HL-60/S4 treated with retinoic acid at 250 ng/mL for 4 days and 3 days (cell line): ENCODE data around the gene ASTL.
"Not testable (repeated sequence)": the region's sequence is repeated elsewhere in the genome, so short reads cannot be mapped to it uniquely, and the experiment has no call there.

Experiments
- in situ Hi-C: fragments of 300-500 bp; cut with MboI; formaldehyde crosslinking; loops from 2 replicates; pipeline ENCODE4 v1.7.0; 2022; ENCODE audit warnings: low sequenced_read_pairs

The ASTL gene

DNA sequence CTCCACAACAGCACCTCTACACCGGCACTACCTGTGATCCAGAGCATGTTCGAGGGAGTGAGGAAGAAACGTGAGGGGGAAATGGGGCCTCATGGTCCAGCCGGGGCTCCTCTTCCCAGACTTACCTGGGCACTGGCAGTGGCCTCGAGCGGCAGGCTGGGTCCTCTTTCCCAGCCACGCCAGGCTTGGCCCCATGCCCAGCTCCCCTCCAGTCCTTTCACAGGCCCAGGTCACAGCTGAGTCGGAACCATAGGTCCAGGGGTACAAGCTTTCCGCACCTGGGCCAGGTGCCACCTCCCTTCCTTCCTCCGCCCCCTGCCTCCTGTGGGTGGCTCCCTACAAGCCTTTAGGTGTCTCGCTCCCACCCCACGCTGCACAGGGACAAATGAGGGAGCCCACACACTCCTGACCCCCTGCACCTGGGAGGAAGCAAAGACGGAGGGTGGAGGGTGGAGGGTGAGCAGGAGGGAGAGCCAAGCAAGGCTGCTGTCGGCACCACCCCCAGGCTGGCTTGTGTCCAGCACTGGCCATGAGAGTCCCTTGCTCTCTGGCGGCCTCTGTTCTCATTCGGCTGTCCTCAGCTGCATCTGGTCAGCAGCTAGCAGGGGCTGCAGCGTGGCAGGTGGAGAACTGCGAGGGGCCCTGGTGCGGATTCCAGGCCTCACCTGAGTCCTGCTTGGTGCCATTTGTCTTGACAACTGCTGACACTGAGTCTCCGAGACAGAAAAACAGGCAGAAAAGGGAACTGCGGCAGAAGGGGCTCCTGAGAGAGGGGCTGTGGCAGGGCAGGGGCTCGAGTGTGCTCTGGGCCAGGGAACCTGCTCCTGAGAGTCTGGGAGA lies 48.7 kb downstream of the ASTL start:
- in situ Hi-C loops = no loop called here

DNA sequence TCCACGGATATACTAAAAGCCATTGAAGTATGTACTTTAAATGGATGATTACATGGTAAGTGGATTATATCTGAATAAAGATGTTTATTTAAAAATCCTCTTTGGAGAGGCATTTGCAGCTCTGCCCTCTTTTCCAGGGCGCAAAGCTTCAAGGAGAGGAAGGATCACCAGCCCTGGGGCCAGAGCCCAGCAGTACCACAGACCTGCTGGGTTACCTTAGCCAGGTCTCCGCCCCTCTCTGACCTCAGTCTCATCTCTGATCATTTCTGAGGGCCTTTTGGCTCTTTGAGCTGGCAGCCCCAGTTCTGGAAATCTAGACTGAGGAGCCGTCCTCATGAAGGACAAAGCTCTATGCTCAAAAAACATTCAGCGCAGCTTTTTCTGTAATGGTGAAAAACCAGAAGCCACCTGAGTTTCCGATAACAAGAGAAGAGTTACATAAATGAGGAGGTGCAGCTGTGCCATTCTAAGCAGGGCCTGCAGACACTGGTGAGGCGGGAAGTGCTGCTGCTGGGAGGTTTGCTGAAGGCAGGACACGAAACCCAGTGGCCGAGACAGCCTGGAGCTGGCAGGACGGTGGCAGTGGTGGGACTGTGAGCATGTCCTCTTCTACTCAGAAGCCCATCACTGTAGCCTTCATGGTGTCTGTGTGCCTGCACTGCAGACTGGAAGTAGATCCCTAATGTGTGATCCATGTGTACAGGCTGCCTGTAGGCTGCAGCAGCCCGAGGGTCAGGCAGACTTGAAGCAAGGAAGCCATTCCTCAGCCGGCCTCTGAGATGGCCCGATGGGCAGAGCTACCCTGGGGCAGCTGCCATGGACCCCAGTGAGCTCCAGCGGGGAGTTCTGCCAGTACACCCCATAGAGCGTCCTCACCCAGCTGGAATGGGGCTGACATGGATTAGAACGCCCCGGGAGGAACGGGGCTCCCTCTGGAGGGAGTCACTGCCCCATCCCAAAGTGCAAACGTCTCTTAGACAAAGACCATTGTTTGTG lies 49.7 kb downstream of the ASTL start:
- in situ Hi-C loops = no loop called here

DNA sequence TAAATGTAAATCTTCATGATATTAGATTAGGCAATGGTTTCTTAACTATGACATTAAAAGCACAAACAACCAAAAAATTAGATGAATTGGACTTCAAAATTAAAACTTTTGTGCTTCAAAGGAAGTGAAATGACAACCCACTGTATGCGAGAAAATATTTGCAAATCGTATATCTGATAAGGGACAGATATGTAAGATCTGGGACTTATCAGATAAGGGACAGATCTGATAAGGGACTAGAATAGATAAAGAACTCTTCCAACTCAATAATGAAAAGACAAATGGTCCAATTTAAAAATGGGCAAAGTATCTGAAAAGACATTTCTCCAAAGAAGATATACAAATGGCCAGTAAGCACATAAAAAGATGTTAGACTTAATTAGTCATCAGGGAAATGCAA lies 51.2 kb downstream of the ASTL start:
- in situ Hi-C loops = no loop called here

DNA sequence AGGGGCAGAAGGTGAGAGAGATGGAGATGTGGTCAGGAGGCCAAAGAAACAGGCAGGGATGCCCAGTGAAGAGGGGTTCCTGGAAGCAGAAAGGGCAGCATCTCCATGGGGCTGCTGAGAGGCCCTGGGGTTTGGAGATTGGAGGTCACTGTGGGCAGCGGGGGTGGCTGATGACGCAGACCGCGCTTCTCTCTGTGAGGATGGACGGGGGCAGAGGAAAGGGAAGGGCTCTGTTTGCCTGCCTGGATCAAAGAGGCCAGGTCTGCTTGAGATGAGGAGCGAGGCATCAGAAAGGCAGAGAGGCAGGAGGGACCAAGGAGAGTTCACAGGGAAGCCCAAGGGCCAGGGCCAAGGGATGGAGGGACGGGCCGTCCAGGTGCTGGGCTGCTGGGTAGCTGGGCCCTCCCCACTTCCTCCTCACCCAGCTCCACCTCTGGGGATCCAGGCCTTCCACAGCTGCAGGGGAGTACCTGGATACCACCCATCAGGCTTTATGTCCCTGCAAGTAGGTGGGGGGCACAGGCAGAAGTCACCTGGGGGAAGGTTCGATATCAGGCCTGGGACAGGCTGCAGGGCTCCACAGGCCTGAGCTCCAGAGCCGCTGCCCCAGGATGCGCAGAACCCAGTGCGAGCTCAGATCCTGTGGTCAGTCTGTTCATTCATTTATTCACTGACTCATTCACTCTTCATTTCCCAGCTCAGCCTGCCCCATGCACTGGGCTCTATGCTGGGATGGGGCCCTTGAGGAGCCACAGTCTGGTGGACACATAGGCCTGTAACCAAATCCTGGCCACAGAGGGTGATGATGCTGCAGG lies 52.6 kb downstream of the ASTL start:
- in situ Hi-C loops = no loop called here

DNA sequence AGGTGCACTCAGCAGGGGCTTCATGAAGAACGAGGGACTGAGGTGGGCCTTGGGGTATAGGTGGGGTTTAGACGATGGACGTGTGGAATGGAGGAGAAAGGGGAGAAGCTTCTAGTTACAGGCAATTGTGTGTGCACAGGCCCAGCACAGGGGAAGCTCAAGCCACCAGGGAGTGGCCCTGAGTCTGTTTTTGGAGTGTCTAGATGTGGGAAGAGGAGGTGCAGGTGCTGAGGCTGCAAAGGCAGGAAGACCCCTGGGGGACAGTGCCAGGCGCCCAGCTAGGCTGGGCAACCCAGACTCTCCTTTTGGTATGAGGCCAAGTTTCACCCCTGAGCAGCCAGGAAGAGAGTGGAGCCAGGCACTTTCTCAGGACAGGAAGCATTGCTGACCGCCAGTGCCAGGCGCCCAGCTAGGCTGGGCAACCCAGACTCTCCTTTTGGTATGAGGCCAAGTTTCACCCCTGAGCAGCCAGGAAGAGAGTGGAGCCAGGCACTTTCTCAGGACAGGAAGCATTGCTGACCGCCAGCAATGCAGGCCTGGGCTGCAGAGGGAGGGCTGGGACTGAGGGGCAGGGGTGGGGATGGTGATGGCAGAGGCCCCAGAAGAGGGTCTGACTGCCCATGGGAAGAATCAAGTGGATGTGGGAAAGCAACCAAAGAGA lies 53.3 kb downstream of the ASTL start:
- in situ Hi-C loops = not testable (repeated sequence)

DNA sequence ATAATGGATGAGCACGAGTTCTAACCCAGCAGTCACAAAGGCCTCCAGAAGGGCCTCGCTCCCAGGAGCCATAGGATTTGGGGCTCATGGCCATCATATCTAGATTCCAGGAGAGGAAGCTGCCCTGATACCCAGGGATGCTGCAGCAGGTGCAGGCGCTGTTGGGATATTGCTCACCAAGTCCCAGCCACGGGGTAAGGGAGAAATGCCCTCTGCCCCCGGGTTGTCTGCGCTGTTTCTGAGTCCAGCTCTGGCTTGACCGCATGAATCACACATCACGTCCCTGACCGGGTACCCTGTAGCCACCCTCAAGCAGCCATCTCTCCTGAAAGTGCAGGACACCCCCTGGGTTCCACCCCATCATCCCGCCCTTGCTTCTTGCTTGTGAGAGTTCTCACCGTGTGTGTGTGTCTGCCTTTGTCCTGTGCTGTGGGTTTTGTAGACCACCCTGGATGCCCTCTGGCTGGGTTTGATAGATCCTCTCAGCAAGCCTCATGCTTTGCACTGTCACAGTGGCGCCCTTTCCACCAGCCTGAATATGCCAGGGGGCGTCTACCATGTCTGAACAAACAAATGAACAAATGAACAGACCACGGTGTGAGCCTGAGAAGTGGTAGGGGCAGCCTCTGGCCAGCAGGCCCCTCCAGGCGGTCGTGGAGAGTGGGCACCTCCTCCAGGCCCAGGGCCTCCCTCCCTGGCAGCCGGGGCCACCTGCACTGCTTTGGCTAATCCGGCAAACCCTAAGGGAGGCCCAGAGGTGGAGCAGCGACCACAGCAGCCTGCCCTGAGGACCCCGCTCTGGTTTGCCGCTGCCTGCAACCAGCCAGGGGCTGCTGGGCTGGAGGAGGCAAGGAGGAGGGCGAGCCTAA lies 54.1 kb downstream of the ASTL start:
- in situ Hi-C loops = no loop called here

DNA sequence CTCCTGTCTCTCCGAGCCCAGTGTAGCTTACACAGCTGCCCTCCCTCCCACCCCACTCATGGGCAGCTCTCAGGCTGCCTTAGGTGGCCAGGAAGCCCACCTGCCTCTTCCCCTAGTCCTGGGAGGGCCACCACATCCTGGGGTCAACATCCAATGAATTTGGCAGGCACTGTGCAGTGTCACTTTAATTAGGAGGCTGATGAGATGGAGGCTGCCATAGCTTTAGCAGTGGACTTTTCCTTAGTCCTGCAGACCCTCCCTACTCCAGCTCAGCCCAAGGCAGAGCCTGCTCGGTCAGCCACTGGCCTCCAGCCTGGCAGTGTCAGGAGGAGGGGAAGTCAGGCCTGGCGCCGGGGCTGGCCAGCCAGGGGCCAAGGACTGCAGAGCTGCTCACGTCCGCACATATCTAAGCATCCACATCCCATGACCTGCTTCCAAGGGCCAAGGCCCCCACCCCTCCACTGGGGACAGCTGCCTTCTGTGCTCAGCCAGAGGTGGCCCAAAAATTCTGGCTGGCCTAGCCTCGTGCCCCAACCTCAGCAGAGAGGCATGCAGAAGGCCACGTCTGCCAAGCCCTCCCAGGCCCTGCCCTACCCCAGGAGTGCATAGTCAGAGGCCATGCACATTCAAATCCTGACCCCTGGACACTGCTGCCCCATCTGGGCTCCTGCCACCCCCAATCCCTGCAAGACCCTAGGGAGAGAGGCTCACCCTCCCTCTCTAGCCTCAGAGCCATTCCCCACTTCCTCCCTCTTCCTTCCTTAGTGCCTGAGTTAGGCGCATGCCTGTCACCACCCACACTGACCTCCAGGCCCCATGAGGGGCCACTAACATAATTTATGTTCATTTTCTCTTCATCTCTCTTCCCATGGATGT lies 55.0 kb downstream of the ASTL start:
- in situ Hi-C loops = no loop called here

DNA sequence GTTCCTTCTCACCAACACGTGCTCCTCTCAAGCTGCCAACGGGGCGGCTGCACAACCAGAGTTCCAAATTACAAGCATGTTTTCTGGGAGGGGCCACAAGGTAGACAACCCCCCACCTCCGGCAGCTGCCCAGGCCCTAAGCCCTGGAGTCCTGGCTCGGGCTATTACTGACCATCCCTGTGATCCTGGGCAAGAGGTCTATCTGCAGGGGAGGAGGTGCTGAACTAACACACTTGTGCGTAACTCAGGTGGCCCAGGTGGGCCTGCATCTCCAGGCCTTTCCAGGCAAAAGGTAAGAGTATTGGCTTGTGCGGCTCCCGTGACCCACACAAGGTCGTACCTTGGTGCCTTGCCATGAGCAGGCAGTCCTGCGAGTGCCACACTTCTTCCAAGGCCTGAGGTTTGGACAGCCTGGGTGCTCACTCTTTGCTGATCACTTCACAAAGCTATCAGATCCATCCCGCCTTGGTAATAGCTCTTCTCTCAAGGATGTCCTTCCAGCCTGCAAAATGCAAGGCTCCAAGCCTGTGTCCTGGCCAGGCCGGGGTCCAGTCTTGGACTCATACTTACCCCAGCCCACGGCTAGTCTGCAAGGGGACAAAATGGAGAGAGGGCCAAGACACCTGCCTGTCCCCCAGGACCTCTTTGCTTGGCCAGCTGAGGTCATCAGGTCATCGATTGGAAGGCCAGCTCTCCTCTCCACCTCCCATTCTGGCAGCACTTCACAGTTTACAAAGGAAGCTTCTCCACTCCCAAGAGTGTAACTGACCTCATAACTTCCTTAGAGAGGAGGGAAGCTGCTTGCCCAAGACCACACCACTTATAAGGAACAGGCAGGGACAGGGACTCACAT lies 55.9 kb downstream of the ASTL start:
- in situ Hi-C loops = no loop called here

DNA sequence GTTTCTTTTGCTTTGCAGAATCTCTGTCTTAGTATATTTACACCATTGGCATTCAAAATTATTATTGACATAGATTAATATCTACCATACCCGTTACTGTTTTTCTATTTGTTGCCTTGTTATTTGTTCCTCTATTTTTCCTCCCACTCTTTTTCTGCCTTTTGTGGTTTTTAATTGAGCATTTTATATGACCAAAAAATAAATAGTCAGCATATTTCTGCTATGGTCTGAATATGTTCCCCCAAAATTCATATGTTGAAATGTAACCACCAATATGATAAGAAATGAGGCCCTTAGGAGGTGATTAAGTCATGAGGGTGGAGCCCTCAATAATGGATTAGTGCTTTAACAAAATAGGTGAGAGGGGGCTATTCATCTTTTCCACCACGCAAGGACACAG lies 57.3 kb downstream of the ASTL start:
- in situ Hi-C loops = no loop called here

DNA sequence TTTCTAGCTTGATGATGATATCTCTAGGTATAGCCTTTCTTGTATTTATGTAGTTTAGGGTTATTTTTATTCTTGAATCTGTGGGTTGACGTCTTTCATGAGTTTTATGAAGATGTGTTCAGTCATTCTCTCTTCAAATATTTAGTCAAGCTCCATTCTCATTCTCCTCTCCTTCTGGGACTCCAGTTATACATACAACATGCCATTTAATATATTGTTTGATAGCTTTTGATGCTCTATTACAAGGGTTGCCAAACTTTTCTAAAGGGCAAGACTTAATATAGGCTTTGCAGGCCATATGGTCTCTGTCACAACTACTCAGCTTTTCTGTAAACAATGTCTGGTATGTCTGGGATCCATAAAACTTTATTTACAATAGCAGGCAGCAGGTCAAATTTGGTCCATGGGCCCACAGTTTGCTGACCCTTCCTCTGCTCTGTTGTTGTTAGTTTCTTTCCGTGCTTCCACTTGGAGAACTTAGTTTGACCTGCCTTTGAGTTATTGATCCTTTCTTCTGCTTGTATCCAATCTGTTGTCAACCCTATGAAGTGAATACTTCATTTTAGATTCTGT lies 63.0 kb downstream of the ASTL start:
- in situ Hi-C loops = no loop called here

DNA sequence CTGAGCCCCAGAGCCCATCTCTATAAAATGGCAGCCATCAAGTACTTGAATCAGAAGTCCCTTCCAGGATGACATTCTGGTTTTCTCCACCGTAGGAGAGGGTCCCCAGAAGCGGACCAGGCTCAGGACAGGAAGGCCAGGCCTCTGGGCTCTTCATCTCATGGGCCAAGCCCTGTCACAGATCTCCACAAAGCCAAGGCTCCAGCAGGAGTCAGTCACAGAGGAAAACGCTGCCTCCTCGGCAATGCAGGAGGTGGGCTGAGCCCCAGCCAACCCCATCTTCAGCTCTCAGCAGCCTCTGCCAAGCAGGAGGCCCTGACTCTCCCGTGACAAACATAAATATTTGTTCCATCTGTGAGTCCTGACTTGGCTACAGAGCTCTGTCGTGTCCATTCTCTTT lies 64.1 kb downstream of the ASTL start:
- in situ Hi-C loops = loop anchor here (25.0 kb wide), 1 partner anchor 1588 kb away; the partner anchor contains the start of genes ACTR1B and C2orf92

DNA sequence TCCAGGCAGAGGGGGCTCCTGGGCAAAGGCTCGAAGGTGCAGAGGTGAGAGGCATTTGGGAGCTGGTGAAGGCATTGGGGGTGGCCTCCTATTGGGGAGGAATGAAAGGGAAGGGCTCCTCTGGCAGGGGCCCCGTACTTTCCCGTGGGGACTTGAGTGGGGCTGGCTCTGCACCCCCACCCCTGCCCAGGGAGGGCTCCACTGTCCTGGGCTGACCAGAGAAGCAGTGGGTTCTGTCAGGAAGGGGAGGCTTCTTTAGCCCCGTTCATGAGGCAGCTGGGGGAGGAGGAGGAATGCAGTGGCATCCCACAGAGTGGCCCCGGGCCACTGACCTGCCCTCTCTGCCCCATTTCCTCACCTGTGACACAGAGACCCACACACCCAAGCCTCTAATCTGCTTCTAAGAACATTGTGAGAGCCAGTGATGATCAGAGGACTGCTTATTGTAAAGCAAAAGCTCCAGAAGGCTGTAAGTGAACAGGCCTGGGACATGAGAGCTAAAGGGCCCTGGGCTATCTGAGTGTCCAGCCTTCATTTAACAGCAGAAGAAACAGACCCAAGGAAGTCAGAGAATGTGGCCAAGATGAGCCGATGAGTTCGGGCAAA lies 65.0 kb downstream of the ASTL start:
- in situ Hi-C loops = loop anchor here (25.0 kb wide), 1 partner anchor 1589 kb away; the partner anchor contains the start of genes ACTR1B and C2orf92
